Fibroblast of lung (primary cell): Measurements from ENCODE around the gene TSPOAP1.

Experiments
- EZH2 ChIP-seq: IDR thresholded peaks from 2 replicates; pipeline ENCODE4 v1.5.1; 2012; ENCODE audit warnings: low read length, control low read depth, mild to moderate bottlenecking; ENCODE audit errors: missing control alignments
- TF ChIP-seq, protein P1 (sequence below), 2 donors: IDR thresholded peaks in 1 of 2; conservative IDR thresholded peaks in 1 of 2; 1 replicate in 1 of 2; 2 replicates in 1 of 2; pipeline ENCODE4 v1.5.1; 2011 to 2012; ENCODE audit warnings: low read length in 2 of 2, control low read depth in 1 of 2, inconsistent platforms in 1 of 2, low read depth in 1 of 2, mild to moderate bottlenecking in 1 of 2

DNA sequence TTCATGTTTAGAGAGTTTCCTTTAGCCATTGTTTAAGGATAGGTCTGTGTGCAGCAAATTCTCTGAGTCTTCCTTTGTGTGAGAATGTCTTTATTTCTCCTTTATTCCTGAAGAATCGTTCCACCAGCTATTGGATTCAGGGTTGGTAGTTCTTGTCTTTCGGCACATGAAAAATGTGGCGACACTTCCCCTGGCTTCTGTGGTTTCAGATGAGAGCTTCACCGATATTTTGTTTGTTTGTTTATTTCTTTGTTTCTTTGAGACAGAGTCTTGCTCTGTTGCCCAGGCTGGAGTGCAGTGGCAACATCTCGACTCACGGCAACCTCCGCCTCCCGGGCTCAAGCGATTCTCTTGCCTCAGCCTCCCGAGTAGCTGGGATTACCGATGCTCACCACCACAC lies 66.4 kb downstream of the TSPOAP1 start:
- TF ChIP-seq, protein P1, sequence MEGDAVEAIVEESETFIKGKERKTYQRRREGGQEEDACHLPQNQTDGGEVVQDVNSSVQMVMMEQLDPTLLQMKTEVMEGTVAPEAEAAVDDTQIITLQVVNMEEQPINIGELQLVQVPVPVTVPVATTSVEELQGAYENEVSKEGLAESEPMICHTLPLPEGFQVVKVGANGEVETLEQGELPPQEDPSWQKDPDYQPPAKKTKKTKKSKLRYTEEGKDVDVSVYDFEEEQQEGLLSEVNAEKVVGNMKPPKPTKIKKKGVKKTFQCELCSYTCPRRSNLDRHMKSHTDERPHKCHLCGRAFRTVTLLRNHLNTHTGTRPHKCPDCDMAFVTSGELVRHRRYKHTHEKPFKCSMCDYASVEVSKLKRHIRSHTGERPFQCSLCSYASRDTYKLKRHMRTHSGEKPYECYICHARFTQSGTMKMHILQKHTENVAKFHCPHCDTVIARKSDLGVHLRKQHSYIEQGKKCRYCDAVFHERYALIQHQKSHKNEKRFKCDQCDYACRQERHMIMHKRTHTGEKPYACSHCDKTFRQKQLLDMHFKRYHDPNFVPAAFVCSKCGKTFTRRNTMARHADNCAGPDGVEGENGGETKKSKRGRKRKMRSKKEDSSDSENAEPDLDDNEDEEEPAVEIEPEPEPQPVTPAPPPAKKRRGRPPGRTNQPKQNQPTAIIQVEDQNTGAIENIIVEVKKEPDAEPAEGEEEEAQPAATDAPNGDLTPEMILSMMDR (conservative IDR thresholded peaks at IDR 0.05 in 1 of 2, IDR thresholded peaks at IDR 0.05 in 1 of 2; ENCODE audit: low read depth in 1 of 2, low read length in 2 of 2), result no peak
- TF ChIP-seq EZH2, result no peak
